Keratinocyte (primary cell): ENCODE measurements around the gene OSMR. TPM values are rescaled to one million over a fixed set of nuclear protein-coding genes. Genes with fewer than 3 reads are reported as not detected.

Experiments used
- DNase-seq: peaks from one replicate; pipeline ENCODE4 v3.0.0-alpha.2; 2011; ENCODE audit warnings: low read depth, missing footprints, low spot score
- FAIRE-seq: peaks from 2 replicates; lab custom pipeline; 2011; peaks lifted over from hg19 to GRCh38; lab: Jason Lieb, UNC
- H2AFZ ChIP-seq: 2 replicates; pipeline ENCODE4 v1.6.0; 2012; ENCODE audit warnings: low read length, control low read depth, inconsistent platforms; ENCODE audit not compliant: control insufficient read depth
- H3K27ac ChIP-seq: 2 replicates; pipeline ENCODE4 v1.5.1; 2011; ENCODE audit warnings: low read length; ENCODE audit not compliant: control insufficient read depth, insufficient read depth
- H3K27me3 ChIP-seq: 3 replicates; pipeline ENCODE4 v1.6.0; 2011; ENCODE audit warnings: low read length; ENCODE audit not compliant: control insufficient read depth, insufficient read depth; ENCODE audit errors: extremely low read depth
- H3K36me3 ChIP-seq, 2 experiments: 2 replicates in 1 of 2; 3 replicates in 1 of 2; pipeline ENCODE4 v1.5.1; 2011; ENCODE audit warnings: low read length in 2 of 2, mild to moderate bottlenecking in 1 of 2; ENCODE audit not compliant: control insufficient read depth in 2 of 2, insufficient read depth in 2 of 2; ENCODE audit errors: extremely low read depth in 1 of 2
- H3K4me1 ChIP-seq: 3 replicates; pipeline ENCODE4 v1.5.1; 2011; ENCODE audit warnings: low read length; ENCODE audit not compliant: control insufficient read depth, insufficient read depth; ENCODE audit errors: extremely low read depth
- H3K4me2 ChIP-seq: 3 replicates; pipeline ENCODE4 v1.6.0; 2011; ENCODE audit warnings: low read depth, low read length; ENCODE audit not compliant: control insufficient read depth, insufficient read depth; ENCODE audit errors: extremely low read depth
- H3K4me3 ChIP-seq, 3 experiments: fragments of 200-600 bp in 1 of 3; sonication (generic) in 1 of 3; 2 replicates in 2 of 3; 3 replicates in 1 of 3; pipeline ENCODE4 v1.5.1; 2011 to 2016; ENCODE audit warnings: low read length in 3 of 3, mild to moderate bottlenecking in 3 of 3, control low read depth in 2 of 3, inconsistent platforms in 1 of 3, low read depth in 1 of 3, mixed read lengths in 1 of 3, mixed run types in 1 of 3, moderate library complexity in 1 of 3; ENCODE audit not compliant: control insufficient read depth in 2 of 3, insufficient read depth in 2 of 3; ENCODE audit errors: extremely low read depth in 1 of 3
- H3K79me2 ChIP-seq: 2 replicates; pipeline ENCODE4 v1.6.0; 2012; ENCODE audit warnings: low read length; ENCODE audit not compliant: control insufficient read depth, insufficient read depth
- H3K9ac ChIP-seq: 3 replicates; pipeline ENCODE4 v1.6.0; 2011; ENCODE audit warnings: low read length; ENCODE audit not compliant: control insufficient read depth, insufficient read depth; ENCODE audit errors: extremely low read depth
- H3K9me1 ChIP-seq: 3 replicates; pipeline ENCODE4 v1.6.0; 2011; ENCODE audit warnings: low read length; ENCODE audit not compliant: control insufficient read depth, insufficient read depth; ENCODE audit errors: extremely low read depth
- H3K9me3 ChIP-seq: 2 replicates; pipeline ENCODE4 v1.5.1; 2012; ENCODE audit warnings: low read depth, low read length; ENCODE audit not compliant: control insufficient read depth
- H4K20me1 ChIP-seq: 3 replicates; pipeline ENCODE4 v1.6.0; 2011; ENCODE audit warnings: low read length; ENCODE audit not compliant: control insufficient read depth, insufficient read depth; ENCODE audit errors: extremely low read depth
- EZH2 ChIP-seq: IDR thresholded peaks from one replicate; pipeline ENCODE4 v1.6.1; 2012; ENCODE audit warnings: inconsistent platforms, mild to moderate bottlenecking, low read length, moderate library complexity
- dilution Hi-C: fragments of 300-500 bp; cut with MboI; formaldehyde crosslinking; loops from one replicate; pipeline ENCODE4 v1.7.0; 2020; ENCODE audit warnings: low sequenced_read_pairs; ENCODE audit not compliant: extremely low pct_ligation_motif_present
- polyA plus RNA-seq, 5 experiments: library from polyadenylated mRNA; depleted of rRNA in 3 of 5; stranded (reverse) in 3 of 5; stranded (forward) in 1 of 5; unstranded in 1 of 5; fragments of >200 nt; gene quantifications; 1 replicate in 1 of 5; 2 replicates in 3 of 5; 3 replicates in 1 of 5; pipeline versions ENCODE4 v1.2.1 to v1.2.3, GENCODE V29; 2011 to 2012; ENCODE audit warnings: missing spikeins in 2 of 5, low read depth in 1 of 5, low replicate concordance in 1 of 5
- TF ChIP-seq, protein P1 (sequence below), 3 experiments: IDR thresholded peaks in 1 of 3; conservative IDR thresholded peaks in 1 of 3; optimal IDR thresholded peaks in 1 of 3; 2 replicates in 2 of 3; 3 replicates in 1 of 3; pipeline versions ENCODE3 to v1.5.1; 2011; ENCODE audit warnings: low read length in 3 of 3, mild to moderate bottlenecking in 3 of 3, moderate library complexity in 2 of 3, control low read depth in 1 of 3, inconsistent platforms in 1 of 3; ENCODE audit not compliant: insufficient read depth in 2 of 3; ENCODE audit errors: extremely low read depth in 1 of 3

The OSMR gene
- polyA plus RNA-seq, 1 donor (not counting 4 experiments of a cell fraction or from before 2014, with no cell fraction given): 43.8 TPM

DNA sequence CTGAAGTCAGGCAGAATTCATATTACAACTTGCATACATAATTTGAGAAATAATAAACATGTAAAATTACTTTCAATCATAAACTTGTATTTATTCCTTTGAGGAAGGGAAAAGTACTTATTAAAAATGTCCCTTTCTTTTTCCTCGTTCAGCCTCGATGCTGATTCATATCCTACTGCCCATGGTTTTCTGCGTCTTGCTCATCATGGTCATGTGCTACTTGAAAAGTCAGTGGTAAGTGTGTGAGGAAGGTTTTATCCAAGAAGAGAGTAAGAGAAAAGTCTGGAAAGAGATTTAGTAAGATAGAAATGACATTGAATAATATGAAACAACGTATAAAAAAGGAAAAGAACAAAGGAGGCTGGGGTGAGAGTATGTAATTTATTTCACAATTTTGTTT lies 85.9 kb downstream of the OSMR start:
- Histone ChIP-seq H4K20me1 (no peaks in the 10 kb centered on the region), H3K9me1 (no peaks in the 10 kb centered on the region), H3K4me3 (no peak overlapping the region), H3K9ac (no peak overlapping the region), H3K36me3 (peaks cover 17 to 34% of the 10 kb centered on the region in 2 experiments), H3K4me1 (no peaks in the 10 kb centered on the region), H3K4me2 (no peak overlapping the region), H3K27ac (no peak overlapping the region), H2AFZ (no peak overlapping the region), H3K9me3 (no peaks in the 10 kb centered on the region), H3K27me3 (no peaks in the 10 kb centered on the region), H3K79me2 (no peaks in the 10 kb centered on the region)
- no peak for TF ChIP-seq EZH2
- TF ChIP-seq, protein P1, sequence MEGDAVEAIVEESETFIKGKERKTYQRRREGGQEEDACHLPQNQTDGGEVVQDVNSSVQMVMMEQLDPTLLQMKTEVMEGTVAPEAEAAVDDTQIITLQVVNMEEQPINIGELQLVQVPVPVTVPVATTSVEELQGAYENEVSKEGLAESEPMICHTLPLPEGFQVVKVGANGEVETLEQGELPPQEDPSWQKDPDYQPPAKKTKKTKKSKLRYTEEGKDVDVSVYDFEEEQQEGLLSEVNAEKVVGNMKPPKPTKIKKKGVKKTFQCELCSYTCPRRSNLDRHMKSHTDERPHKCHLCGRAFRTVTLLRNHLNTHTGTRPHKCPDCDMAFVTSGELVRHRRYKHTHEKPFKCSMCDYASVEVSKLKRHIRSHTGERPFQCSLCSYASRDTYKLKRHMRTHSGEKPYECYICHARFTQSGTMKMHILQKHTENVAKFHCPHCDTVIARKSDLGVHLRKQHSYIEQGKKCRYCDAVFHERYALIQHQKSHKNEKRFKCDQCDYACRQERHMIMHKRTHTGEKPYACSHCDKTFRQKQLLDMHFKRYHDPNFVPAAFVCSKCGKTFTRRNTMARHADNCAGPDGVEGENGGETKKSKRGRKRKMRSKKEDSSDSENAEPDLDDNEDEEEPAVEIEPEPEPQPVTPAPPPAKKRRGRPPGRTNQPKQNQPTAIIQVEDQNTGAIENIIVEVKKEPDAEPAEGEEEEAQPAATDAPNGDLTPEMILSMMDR (optimal IDR thresholded peaks at IDR 0.05 in 1 of 3, IDR thresholded peaks at IDR 0.05 in 1 of 3, conservative IDR thresholded peaks at IDR 0.05 in 1 of 3; ENCODE audit: extremely low read depth in 1 of 3, insufficient read depth in 2 of 3, low read length in 3 of 3): no peak
- DNase-seq (no peak), FAIRE-seq (no peak)
- dilution Hi-C loops: no loop called here

DNA sequence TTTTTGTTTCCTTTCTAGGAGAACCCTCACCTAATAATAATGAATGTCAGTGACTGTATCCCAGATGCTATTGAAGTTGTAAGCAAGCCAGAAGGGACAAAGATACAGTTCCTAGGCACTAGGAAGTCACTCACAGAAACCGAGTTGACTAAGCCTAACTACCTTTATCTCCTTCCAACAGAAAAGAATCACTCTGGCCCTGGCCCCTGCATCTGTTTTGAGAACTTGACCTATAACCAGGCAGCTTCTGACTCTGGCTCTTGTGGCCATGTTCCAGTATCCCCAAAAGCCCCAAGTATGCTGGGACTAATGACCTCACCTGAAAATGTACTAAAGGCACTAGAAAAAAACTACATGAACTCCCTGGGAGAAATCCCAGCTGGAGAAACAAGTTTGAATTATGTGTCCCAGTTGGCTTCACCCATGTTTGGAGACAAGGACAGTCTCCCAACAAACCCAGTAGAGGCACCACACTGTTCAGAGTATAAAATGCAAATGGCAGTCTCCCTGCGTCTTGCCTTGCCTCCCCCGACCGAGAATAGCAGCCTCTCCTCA lies 87.1 kb downstream of the OSMR start:
- no peak overlapping the region for H3K4me3 ChIP-seq
- no peak for TF ChIP-seq EZH2
- TF ChIP-seq, protein P1 (optimal IDR thresholded peaks at IDR 0.05 in 1 of 3, IDR thresholded peaks at IDR 0.05 in 1 of 3, conservative IDR thresholded peaks at IDR 0.05 in 1 of 3; ENCODE audit: extremely low read depth in 1 of 3, insufficient read depth in 2 of 3, low read length in 3 of 3): no peak
- H3K9ac ChIP-seq: no peak overlapping the region
- H3K4me1 ChIP-seq: no peaks in the 10 kb centered on the region
- no peak overlapping the region for H3K27ac ChIP-seq
- no peaks in the 10 kb centered on the region for H4K20me1 ChIP-seq
- H3K9me1 ChIP-seq: no peaks in the 10 kb centered on the region
- dilution Hi-C loops: no loop called here
- H3K4me2 ChIP-seq: no peak overlapping the region
- H3K79me2 ChIP-seq: no peaks in the 10 kb centered on the region
- H3K36me3 ChIP-seq: peaks cover 10 to 38% of the 10 kb centered on the region in 2 experiments
- no peaks in the 10 kb centered on the region for H3K9me3 ChIP-seq
- H2AFZ ChIP-seq: no peak overlapping the region
- no peaks in the 10 kb centered on the region for H3K27me3 ChIP-seq
- FAIRE-seq (no peak), DNase-seq (no peak)
